Kidney (tissue), 14 donors: ENCODE measurements around the gene CAMLG. TPM values are rescaled to one million over a fixed set of nuclear protein-coding genes. Genes with fewer than 3 reads are reported as not detected.

Experiments used
- DNase-seq, 5 donors: peaks; one replicate each; pipeline ENCODE4 v3.0.0-alpha.2; 2013 to 2020
- FAIRE-seq: peaks from 2 replicates; lab custom pipeline; 2012; peaks lifted over from hg19 to GRCh38; lab: Jason Lieb, UNC
- H3K27ac ChIP-seq, 2 donors: one replicate each; pipeline ENCODE4 v1.7.0; 2013; ENCODE audit warnings: low read depth in 2 of 2, low read length in 2 of 2, inconsistent platforms in 1 of 2
- H3K27me3 ChIP-seq: one replicate; pipeline ENCODE4 v1.7.1; 2013; ENCODE audit warnings: low read length, inconsistent platforms; ENCODE audit not compliant: control insufficient read depth, insufficient read depth
- H3K36me3 ChIP-seq, 3 donors: one replicate each; pipeline versions ENCODE4 v1.7.0 to v1.7.1; 2013; ENCODE audit warnings: low read length in 3 of 3, control low read depth in 1 of 3, inconsistent platforms in 1 of 3; ENCODE audit not compliant: insufficient read depth in 3 of 3, control insufficient read depth in 2 of 3
- H3K4me1 ChIP-seq, 3 donors: one replicate each; pipeline versions ENCODE4 v1.7.0 to v1.7.1; 2013; ENCODE audit warnings: low read length in 3 of 3, inconsistent platforms in 1 of 3, low read depth in 1 of 3; ENCODE audit not compliant: control insufficient read depth in 2 of 3, insufficient read depth in 2 of 3
- H3K4me3 ChIP-seq, 3 donors: one replicate each; pipeline versions ENCODE4 v1.7.0 to v1.8.1; 2013; ENCODE audit warnings: low read length in 3 of 3, control low read depth in 1 of 3, inconsistent platforms in 1 of 3
- H3K9ac ChIP-seq, 3 donors: one replicate each; pipeline versions ENCODE4 v1.7.0 to v1.7.1; 2013; ENCODE audit warnings: low read length in 3 of 3, control low read depth in 1 of 3, inconsistent platforms in 1 of 3
- H3K9me3 ChIP-seq, 3 donors: one replicate each; pipeline versions ENCODE4 v1.7.0 to v1.7.1; 2013; ENCODE audit warnings: low read length in 3 of 3, control low read depth in 1 of 3, inconsistent platforms in 1 of 3; ENCODE audit not compliant: control insufficient read depth in 2 of 3, insufficient read depth in 1 of 3
- intact Hi-C: fragments of 100-400 bp; cut with DNase I; formaldehyde crosslinking; loops from one replicate; pipeline ENCODE4 v1.11.1; 2022
- polyA plus RNA-seq: library from polyadenylated mRNA; stranded (reverse); fragments of 350-450 nt; fragmentation: Illumina TruSeq; extraction: RNeasy Lipid Tissue Mini Kit (QIAGEN cat#74804); gene quantifications from one replicate; pipeline ENCODE4 v1.2.3, GENCODE V29; 2014; ENCODE audit warnings: low read depth, low replicate concordance; ENCODE audit not compliant: insufficient read depth
- total RNA-seq: library from RNA; stranded (reverse); fragmentation: NEBNext Ultra II Directional; extraction: Animal tissue kit (Norgen Biotek cat#: 25700); gene quantifications from one replicate; pipeline ENCODE4 v1.2.1, GENCODE V29; 2021
- TF ChIP-seq, protein P1 (sequence below): IDR thresholded peaks from 3 replicates; pipeline ENCODE4 v1.5.1; 2012; ENCODE audit warnings: mild to moderate bottlenecking, moderate library complexity, borderline replicate concordance; ENCODE audit not compliant: insufficient read depth; ENCODE audit errors: extremely low read depth
- donor health status: control.
- donor health status: control.
- donor health status: control.
- donor health status: control.
- donor health status: control.
- donor health status: DM: yes; HTN: yes; CAD: no.
- donor health status: Normal renal cell carcinoma (clear cell type).

CAMLG gene
- total and polyA plus RNA-seq, 2 donors from 2014 or later = 22.9 to 47.0 TPM

DNA sequence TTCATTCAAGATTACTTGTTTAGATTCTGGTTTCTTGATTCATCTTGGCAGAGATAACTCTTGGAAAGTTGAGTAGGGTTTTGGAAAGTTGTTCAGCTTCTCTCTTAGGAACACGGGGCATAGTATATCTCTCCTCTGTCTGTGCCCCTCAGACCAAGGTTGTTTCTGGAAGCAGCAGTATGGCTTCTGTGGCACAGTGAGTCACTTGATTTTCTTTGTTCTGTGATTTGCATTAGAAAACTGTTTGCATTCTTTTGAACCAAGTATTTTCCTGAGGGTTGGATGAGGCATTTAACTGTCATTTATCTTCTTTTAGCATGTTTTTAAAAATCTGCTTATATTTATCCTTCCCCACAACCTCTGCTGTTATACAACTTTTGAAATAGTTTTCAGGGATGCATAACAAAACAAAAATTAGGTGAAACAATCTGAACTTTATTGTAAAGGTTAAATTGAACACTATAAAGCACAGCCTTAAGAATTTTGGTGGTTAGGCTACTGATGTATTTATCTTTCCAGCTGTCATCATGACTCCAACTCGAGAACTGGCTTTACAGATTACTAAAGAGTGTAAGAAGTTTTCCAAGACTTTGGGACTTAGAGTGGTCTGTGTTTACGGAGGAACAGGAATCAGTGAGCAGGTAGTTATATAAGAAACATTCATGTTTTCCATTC is 46.7 kb downstream of the CAMLG start:
- FAIRE-seq = no peak
- DNase-seq = no peak
- no peaks in the 10 kb centered on the region for H3K4me1 ChIP-seq
- H3K27me3 ChIP-seq = no peaks in the 10 kb centered on the region
- H3K36me3 ChIP-seq = peaks cover 3 to 35% (median 26%) of the 10 kb centered on the region in 3 donors
- intact Hi-C loops = no loop called here
- no peak overlapping the region for H3K27ac ChIP-seq
- H3K9me3 ChIP-seq = no peaks in the 10 kb centered on the region
- H3K9ac ChIP-seq = no peak overlapping the region
- no peak overlapping the region for H3K4me3 ChIP-seq
- TF ChIP-seq, protein P1, sequence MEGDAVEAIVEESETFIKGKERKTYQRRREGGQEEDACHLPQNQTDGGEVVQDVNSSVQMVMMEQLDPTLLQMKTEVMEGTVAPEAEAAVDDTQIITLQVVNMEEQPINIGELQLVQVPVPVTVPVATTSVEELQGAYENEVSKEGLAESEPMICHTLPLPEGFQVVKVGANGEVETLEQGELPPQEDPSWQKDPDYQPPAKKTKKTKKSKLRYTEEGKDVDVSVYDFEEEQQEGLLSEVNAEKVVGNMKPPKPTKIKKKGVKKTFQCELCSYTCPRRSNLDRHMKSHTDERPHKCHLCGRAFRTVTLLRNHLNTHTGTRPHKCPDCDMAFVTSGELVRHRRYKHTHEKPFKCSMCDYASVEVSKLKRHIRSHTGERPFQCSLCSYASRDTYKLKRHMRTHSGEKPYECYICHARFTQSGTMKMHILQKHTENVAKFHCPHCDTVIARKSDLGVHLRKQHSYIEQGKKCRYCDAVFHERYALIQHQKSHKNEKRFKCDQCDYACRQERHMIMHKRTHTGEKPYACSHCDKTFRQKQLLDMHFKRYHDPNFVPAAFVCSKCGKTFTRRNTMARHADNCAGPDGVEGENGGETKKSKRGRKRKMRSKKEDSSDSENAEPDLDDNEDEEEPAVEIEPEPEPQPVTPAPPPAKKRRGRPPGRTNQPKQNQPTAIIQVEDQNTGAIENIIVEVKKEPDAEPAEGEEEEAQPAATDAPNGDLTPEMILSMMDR = no peak

- Histone ChIP-seq H3K4me3 (no peak overlapping the region), H3K9ac (no peak overlapping the region), H3K27ac (no peak overlapping the region), H3K9me3 (no peaks in the 10 kb centered on the region), H3K27me3 (no peaks in the 10 kb centered on the region), H3K36me3 (peaks cover 5 to 39% (median 35%) of the 10 kb centered on the region in 3 donors), H3K4me1 (no peaks in the 10 kb centered on the region)
- TF ChIP-seq, protein P1 = no peak
- intact Hi-C loops = no loop called here
- FAIRE-seq (no peak), DNase-seq (no peak)
Observed at GRCh38 chr5:134787692-134788091, 49.3 kb downstream of the CAMLG start.

DNA sequence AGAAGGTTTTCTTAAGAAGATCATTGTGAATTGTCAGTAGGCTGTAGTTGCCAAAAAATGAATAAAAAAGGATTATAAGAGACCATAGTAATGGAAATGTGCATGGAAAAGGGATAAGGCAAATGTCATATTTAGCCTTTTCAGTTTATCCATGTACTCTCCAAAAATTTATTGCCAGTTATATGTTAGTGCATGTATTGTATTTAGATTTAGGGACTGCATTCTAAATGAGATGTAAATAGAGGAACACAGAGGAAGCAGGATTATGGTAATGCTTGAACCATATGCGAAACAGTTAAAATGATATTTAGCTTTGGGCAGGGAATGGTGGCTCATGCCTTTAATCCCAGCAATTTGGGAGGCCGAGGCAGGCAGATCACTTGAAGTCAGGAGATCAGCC is 53.2 kb downstream of the CAMLG start:
- H3K36me3 ChIP-seq = peaks cover 9 to 42% (median 37%) of the 10 kb centered on the region in 3 donors
- no peak for FAIRE-seq
- H3K9me3 ChIP-seq = no peaks in the 10 kb centered on the region
- no peak overlapping the region for H3K9ac ChIP-seq
- intact Hi-C loops = no loop called here
- H3K27ac ChIP-seq = no peak overlapping the region
- TF ChIP-seq, protein P1 = no peak
- no peak for DNase-seq
- no peaks in the 10 kb centered on the region for H3K4me1 ChIP-seq
- H3K4me3 ChIP-seq = no peak overlapping the region
- no peaks in the 10 kb centered on the region for H3K27me3 ChIP-seq
